Stimulated activated CD8-positive, alpha-beta memory T cell treated with anti-CD3 and anti-CD28 coated beads, Interleukin-15, amount 100 ng/mL, for 4 hours (primary cell): Measurements from ENCODE around the gene SSTR5.
"Not testable (repeated sequence)": the region's sequence is repeated elsewhere in the genome, so short reads cannot be mapped to it uniquely, and the experiment has no call there.

ENCODE experiments used
- DNase-seq, 2 donors: peaks; one replicate each; pipeline ENCODE4 v3.0.0-alpha.2; 2020; ENCODE audit warnings: low read depth in 2 of 2

SSTR5 gene

GRCh38 chr16:1090620-1091587 lies 18.4 kb downstream of the SSTR5 start:
- no peak for DNase-seq

DNA sequence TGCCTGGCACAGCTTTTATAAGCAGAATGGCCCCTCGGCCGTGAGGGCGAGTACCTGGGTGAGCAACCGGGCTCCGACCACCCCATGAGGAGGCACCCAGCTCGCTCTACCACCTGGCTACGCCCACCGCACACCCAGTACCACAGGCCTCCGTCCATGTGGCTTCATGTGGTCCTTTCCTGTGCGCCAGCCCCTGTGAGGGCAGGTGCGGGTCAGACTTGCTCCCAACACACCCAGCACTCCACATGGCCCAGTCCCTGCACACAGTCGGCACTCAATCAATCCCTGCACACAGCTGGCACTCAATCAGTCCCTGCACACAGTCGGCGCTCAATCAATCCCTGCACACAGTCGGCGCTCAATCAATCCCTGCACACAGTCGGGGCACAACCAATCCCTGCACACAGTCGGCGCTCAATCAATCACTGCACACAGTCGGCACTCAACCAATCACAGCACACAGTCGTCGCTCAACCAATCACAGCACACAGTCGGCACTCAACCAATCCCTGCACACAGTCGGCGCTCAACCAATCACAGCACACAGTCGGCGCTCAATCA lies 19.5 kb downstream of the SSTR5 start:
- DNase-seq: no peak

DNA sequence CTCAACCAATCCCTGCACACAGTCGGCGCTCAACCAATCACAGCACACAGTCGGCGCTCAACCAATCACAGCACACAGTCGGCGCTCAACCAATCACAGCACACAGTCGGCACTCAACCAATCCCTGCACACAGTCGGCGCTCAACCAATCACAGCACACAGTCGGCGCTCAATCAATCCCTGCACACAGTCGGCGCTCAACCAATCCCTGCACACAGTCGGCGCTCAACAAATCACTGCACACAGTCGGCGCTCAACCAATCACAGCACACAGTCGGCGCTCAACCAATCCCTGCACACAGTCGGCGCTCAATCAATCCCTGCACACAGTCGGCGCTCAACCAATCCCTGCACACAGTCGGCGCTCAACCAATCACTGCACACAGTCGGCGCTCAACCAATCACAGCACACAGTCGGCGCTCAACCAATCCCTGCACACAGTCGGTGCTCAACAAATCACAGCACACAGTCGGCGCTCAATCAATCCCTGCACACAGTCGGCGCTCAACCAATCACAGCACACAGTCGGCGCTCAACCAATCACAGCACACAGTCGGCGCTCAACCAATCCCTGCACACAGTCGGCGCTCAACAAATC lies 20.2 kb downstream of the SSTR5 start:
- DNase-seq: not testable (repeated sequence)

GRCh38 chr16:1093284-1094123 lies 21.0 kb downstream of the SSTR5 start:
- no peak for DNase-seq

GRCh38 chr16:1094124-1094479 lies 21.6 kb downstream of the SSTR5 start:
- no peak for DNase-seq

GRCh38 chr16:1094601-1095449 lies 22.3 kb downstream of the SSTR5 start:
- DNase-seq: no peak

DNA sequence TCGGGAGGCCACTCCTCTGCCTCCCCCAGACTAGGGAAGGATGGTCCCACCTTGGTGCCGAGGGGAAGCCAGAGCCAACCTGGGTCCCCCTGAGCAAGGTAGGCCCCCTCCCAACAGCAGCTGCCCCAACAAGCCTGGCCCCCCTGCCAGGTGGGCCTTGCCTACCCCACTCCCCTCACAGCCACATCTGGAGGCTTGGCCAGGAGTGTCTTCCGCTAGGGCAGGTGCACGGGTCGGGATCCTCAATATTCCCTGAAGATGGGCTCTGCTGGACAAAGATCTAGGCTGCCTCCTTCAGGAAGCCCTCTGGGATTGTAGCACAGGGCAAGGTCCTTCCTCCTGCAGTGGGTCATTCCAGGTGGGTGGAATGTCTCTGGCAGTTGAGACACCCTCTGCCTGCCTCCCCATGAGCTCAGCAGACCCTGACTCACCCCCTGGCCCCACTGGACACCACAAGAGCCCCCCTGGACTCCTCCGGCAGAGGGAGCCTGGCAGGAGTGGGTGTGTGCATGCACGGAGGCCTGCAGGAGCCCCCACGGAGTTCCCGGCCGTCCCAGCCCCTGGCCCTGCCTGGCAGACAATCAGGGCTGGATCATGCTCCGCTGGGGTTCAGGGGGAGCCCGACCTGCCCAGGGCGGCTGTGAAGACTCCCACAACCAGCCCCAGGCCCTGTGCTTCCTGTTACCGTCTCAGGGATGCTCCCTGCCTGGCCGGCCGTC lies 23.1 kb downstream of the SSTR5 start:
- no peak for DNase-seq

DNA sequence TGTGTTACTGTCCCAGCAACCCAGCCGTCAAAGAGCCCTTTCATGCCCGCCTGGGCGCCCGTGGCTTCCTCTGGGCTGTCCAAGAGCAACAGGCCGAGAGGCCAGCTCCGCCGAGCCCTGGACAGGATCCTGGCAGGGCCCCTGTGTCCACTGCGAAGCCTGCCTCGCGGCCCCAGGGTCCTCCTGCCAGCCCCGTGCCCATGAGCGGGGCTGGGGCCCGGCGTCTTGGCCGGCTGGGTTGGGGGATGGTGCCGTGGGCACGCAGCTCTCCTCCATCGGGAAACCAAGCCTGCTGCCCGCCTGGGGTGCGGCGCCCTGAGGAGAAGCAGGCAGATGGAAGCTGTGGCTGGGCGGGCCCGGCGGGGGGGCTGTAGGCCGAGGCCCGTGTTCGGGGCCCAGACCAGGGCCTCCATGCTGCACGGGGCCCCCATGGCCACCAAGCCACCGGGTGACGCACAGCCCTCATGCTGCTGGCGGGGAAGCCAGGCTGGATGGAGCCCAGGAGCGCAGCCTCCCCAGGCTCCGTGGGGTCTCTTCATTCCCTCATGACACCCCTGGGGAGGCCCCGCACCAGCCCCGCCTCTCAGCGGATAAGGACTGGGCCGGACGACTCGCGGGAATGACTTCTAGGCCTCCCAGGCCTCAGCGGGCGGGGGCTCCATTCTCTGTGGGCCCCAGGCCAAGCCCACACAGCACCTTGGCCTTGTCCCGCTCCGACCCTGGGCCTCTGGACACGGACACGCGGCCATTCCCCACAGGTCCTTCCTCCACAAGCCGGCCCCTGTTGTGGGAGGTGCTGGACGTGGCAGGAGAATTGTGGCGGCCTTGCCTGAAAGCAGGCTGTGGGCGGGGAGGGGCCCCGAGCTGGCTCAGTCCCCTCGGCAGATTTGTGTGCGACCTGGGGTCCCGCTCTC lies 23.9 kb downstream of the SSTR5 start, which contains the start of gene C1QTNF8:
TSS of gene C1QTNF8 (minus strand) at position 76 of the 914 bp plus-strand sequence. CDS start 1,322 bp downstream, outside the sequence.
- no peak for DNase-seq

- DNase-seq: no peak
Observed at GRCh38 chr16:1097156-1097555, 24.6 kb downstream of the SSTR5 start.

DNA sequence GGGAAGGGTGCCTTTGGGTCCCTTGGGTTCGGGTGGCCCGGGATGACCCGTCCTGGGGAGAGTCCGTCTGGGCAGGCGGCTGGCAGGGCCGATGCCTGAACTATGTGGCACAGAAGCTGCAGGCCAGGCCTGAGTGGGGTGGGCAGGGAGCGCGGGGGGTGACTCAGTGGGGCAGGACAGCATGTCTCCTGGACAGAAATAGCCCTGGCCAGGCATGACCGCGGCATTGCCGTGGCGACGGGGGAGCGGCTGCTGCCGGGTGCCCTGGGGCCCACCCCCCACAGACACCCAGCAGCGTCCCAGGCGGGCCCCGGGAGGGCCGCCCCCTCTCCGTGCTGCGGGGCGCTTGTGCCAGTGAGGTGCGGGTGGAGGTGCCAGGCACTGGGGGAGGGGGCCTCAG lies 25.3 kb downstream of the SSTR5 start:
- DNase-seq: no peak

DNA sequence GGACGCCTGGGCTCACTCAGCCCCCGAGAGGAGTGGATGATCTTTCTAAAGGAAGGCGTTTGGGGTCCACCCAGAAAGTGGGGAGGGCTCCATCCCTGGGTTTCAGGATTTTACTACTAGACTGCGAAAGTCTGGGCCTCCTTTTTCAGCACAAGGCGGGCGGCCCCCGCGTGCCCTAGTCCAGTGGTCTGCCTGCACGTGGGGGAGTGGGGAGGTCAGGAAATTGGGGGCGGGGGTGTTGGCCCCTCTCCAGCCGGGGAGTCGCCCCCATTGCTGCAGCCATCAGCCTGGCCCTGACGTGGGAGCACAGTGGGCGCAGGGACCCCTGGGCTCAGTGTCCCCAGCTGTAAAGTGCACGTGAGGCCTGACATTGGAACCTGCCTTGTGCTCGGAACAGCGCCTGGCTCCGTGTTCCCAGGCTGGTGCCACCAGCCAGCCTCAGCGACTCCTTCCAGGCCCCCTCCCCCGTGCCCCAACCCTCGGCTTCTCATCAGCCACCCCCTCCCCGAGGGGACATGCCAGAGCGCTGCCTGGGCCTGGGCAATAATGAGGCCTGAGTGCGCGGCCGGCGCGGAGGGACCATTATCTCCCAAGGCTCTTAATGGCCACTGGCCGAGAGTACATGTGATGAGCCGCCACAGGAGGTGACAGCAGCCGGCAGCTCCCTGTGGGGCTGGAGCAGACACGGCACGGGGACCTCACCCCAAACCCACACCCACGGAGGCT lies 25.9 kb downstream of the SSTR5 start:
- no peak for DNase-seq

DNA sequence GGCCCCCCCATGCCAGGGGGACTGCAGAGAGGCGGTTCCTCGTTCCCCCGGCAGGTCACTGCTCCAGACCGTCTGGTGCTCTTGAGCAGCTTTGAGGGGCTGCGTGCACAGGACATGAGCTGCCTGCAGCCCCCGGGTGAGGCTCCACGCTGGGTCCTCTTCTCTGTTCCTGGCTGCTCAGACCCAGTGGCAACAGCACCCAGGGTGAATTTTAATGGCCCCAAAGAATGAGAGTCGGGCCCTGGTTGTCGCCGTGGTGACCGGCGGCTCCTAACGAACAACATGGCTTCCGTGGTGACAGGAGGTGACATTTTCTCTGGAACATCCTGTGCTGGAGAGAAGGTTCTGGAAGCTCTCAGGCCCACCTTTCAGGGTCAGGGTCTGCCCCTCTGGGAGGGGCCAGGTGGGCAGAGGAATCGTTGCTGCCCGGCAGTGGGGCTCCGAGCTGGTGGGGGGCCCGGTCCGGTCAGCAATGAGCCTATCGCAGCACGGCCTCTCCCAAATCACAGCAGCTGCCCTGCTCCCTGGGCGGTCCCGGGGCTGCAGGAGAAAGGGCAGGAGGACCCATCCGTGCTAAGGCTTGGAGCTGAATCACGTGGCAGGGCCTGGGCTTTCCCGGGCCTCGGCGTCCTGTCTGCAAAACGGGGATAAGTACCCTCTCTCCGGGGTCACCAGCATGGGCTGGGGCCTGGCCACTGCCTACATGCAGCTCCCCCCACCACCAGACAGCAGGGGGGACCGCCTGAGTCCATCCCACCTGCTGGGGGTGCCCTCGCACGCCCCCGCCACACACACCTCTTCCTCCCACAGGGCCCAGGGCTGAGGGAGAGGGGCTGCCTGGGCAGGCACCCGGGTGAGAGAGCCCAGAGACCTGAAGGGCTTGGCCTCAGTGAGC lies 26.9 kb downstream of the SSTR5 start:
- DNase-seq: no peak

- DNase-seq: no peak
Observed at GRCh38 chr16:1100084-1100800, 27.7 kb downstream of the SSTR5 start.

DNA sequence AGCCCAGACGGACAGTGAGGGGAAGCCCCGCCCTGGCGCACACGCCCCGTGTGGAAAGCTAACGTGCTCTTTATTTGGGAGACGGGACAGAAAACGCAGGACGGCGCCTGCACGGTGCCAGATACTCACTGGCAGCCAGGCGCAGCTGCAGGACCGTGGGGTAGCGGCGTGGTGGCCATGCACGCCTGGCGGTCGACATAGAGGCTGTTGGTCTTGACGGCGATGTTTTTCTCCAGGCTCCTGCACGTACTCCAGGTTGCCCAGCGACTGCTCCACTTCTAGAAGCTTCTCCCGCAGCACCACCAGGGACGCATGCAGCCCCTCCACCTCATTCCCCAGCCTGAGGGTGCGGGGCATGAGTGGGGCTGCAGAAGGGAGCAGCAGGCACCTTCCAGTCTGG lies 28.6 kb downstream of the SSTR5 start:
- no peak for DNase-seq

DNA sequence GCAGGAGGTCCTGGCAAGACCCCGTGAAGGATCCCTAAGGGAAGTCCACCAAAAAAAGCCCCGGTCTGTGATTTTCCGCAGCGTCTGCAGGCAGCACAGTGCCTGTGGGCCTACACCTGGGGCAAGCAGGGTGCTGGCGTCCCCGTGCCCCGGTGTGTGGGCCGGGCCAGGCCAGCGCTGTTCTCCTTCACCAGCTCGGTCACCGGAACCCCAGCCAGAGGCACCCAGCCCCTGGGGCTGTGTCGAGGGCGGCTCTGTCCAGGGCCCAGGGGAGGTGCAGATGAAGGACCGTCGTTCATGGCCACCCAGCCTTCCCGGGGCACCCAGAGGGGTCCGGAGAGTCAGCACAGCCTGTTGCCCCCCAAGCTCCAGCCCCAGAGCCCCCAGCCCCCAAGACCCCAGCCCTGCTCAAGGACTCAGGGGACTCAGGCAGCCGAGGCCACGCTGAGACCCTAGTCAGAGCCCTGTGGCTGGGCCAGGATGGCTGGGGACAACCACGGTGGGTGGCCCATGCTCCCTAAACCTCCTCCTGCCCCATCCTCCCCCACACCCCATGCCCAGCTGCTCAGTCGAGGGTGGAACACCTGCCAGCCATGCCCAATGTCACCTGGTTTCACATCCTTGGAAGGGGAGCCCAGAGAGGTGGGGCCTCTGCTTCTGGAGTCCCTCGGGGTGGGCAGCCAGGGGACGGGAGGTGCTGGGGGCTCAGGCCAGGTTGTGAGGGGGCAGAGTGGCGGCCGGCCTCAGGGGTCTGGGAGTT lies 29.2 kb downstream of the SSTR5 start:
- no peak for DNase-seq

- no peak for DNase-seq
Observed at GRCh38 chr16:1102333-1102700, 29.8 kb downstream of the SSTR5 start.
